Measurements from ENCODE around the gene DCUN1D1.

Gene DCUN1D1

GRCh38 chr3:182896553-182896952 is 83.8 kb downstream of the DCUN1D1 start:
- Histone ChIP-seq H4K8ac (ENCODE audit: low read depth, low read length) (no peak overlapping the region), H3K23ac (ENCODE audit: low read length) (no peak overlapping the region), H3K79me1 (ENCODE audit: low read length) (no peaks in the 10 kb centered on the region), H3K79me2 (ENCODE audit: control insufficient read depth, insufficient read depth, low read length) (no peaks in the 10 kb centered on the region), H4K5ac (ENCODE audit: low read length) (no peak overlapping the region), H3K4me1 (ENCODE audit: control insufficient read depth, low read depth, low read length) (no peaks in the 10 kb centered on the region), H2BK120ac (ENCODE audit: low read depth, low read length) (no peak overlapping the region), H3K27me3 (ENCODE audit: insufficient read depth, low read length, poor library complexity) (no peaks in the 10 kb centered on the region), H2BK15ac (replicated peaks; ENCODE audit: low read depth) (no peak overlapping the region), H3K9ac (ENCODE audit: low read length) (no peak overlapping the region), H3K27ac (ENCODE audit: low read depth, low read length) (no peak overlapping the region), H3K56ac (ENCODE audit: low read length) (no peak overlapping the region), H3K4me3 (ENCODE audit: low read length) (no peak overlapping the region), H2AK5ac (ENCODE audit: low read length) (no peak overlapping the region), H3K4ac (ENCODE audit: low read depth, low read length) (no peak overlapping the region), H3K4me2 (ENCODE audit: low read length) (no peak overlapping the region), H3K36me3 (ENCODE audit: control insufficient read depth, insufficient read depth, low read length) (no peaks in the 10 kb centered on the region), H3K18ac (ENCODE audit: low read length) (no peak overlapping the region), H2BK5ac (ENCODE audit: low read length) (no peak overlapping the region)
- no peak for DNase-seq
- WGBS (ENCODE audit: extremely low coverage, insufficient coverage, low lambda C conversion rate): 100% methylated on average over 1 of the region's 2 CpGs

- H3K79me2 ChIP-seq (ENCODE audit: control insufficient read depth, insufficient read depth, low read length): no peaks in the 10 kb centered on the region
- no peaks in the 10 kb centered on the region for H3K36me3 ChIP-seq (ENCODE audit: control insufficient read depth, insufficient read depth, low read length)
- no peak overlapping the region for H3K18ac ChIP-seq (ENCODE audit: low read length)
- H3K56ac ChIP-seq (ENCODE audit: low read length): no peak overlapping the region
- H2BK5ac ChIP-seq (ENCODE audit: low read length): no peak overlapping the region
- no peaks in the 10 kb centered on the region for H3K79me1 ChIP-seq (ENCODE audit: low read length)
- no CpG with 5 or more reads among the region's 8 CpGs for WGBS (ENCODE audit: extremely low coverage, insufficient coverage, low lambda C conversion rate)
- H3K27ac ChIP-seq (ENCODE audit: low read depth, low read length): no peak overlapping the region
- no peak overlapping the region for H3K4me3 ChIP-seq (ENCODE audit: low read length)
- no peak overlapping the region for H2BK120ac ChIP-seq (ENCODE audit: low read depth, low read length)
- no peaks in the 10 kb centered on the region for H3K27me3 ChIP-seq (ENCODE audit: insufficient read depth, low read length, poor library complexity)
- no peak for DNase-seq
- H3K4me2 ChIP-seq (ENCODE audit: low read length): no peak overlapping the region
- no peaks in the 10 kb centered on the region for H3K4me1 ChIP-seq (ENCODE audit: control insufficient read depth, low read depth, low read length)
- no peak overlapping the region for H3K4ac ChIP-seq (ENCODE audit: low read depth, low read length)
- no peak overlapping the region for H3K9ac ChIP-seq (ENCODE audit: low read length)
- no peak overlapping the region for H2BK15ac ChIP-seq (replicated peaks; ENCODE audit: low read depth)
- H4K8ac ChIP-seq (ENCODE audit: low read depth, low read length): no peak overlapping the region
- H3K23ac ChIP-seq (ENCODE audit: low read length): no peak overlapping the region
- H2AK5ac ChIP-seq (ENCODE audit: low read length): no peak overlapping the region
- H4K5ac ChIP-seq (ENCODE audit: low read length): no peak overlapping the region
These were observed 84.7 kb downstream of the DCUN1D1 start for GRCh38 chr3:182895513-182896112.

GRCh38 chr3:182892226-182892625 is 88.1 kb downstream of the DCUN1D1 start:
- Histone ChIP-seq H3K9ac (ENCODE audit: low read length) (no peak overlapping the region), H3K23ac (ENCODE audit: low read length) (no peak overlapping the region), H3K18ac (ENCODE audit: low read length) (no peak overlapping the region), H3K4me2 (ENCODE audit: low read length) (no peak overlapping the region), H3K4me1 (ENCODE audit: control insufficient read depth, low read depth, low read length) (no peaks in the 10 kb centered on the region), H3K79me1 (ENCODE audit: low read length) (no peaks in the 10 kb centered on the region), H3K4ac (ENCODE audit: low read depth, low read length) (no peak overlapping the region), H4K8ac (ENCODE audit: low read depth, low read length) (no peak overlapping the region), H3K36me3 (ENCODE audit: control insufficient read depth, insufficient read depth, low read length) (no peaks in the 10 kb centered on the region), H2BK120ac (ENCODE audit: low read depth, low read length) (no peak overlapping the region), H3K27ac (ENCODE audit: low read depth, low read length) (no peak overlapping the region), H3K56ac (ENCODE audit: low read length) (no peak overlapping the region), H2BK5ac (ENCODE audit: low read length) (no peak overlapping the region), H2BK15ac (replicated peaks; ENCODE audit: low read depth) (no peak overlapping the region), H4K5ac (ENCODE audit: low read length) (no peak overlapping the region), H2AK5ac (ENCODE audit: low read length) (no peak overlapping the region), H3K79me2 (ENCODE audit: control insufficient read depth, insufficient read depth, low read length) (no peaks in the 10 kb centered on the region), H3K27me3 (ENCODE audit: insufficient read depth, low read length, poor library complexity) (no peaks in the 10 kb centered on the region), H3K4me3 (ENCODE audit: low read length) (no peak overlapping the region)
- DNase-seq: no peak
- WGBS (ENCODE audit: extremely low coverage, insufficient coverage, low lambda C conversion rate): no CpG with 5 or more reads among the region's 4 CpGs

GRCh38 chr3:182891364-182891763 is 89.0 kb downstream of the DCUN1D1 start:
- Histone ChIP-seq H3K56ac (ENCODE audit: low read length) (no peak overlapping the region), H3K79me2 (ENCODE audit: control insufficient read depth, insufficient read depth, low read length) (no peaks in the 10 kb centered on the region), H3K23ac (ENCODE audit: low read length) (no peak overlapping the region), H3K79me1 (ENCODE audit: low read length) (no peaks in the 10 kb centered on the region), H4K8ac (ENCODE audit: low read depth, low read length) (no peak overlapping the region), H3K4me1 (ENCODE audit: control insufficient read depth, low read depth, low read length) (no peaks in the 10 kb centered on the region), H3K27ac (ENCODE audit: low read depth, low read length) (no peak overlapping the region), H3K9ac (ENCODE audit: low read length) (no peak overlapping the region), H3K27me3 (ENCODE audit: insufficient read depth, low read length, poor library complexity) (no peaks in the 10 kb centered on the region), H3K36me3 (ENCODE audit: control insufficient read depth, insufficient read depth, low read length) (no peaks in the 10 kb centered on the region), H2BK120ac (ENCODE audit: low read depth, low read length) (no peak overlapping the region), H2BK5ac (ENCODE audit: low read length) (no peak overlapping the region), H3K4ac (ENCODE audit: low read depth, low read length) (no peak overlapping the region), H3K18ac (ENCODE audit: low read length) (no peak overlapping the region), H3K4me3 (ENCODE audit: low read length) (no peak overlapping the region), H3K4me2 (ENCODE audit: low read length) (no peak overlapping the region), H4K5ac (ENCODE audit: low read length) (no peak overlapping the region), H2AK5ac (ENCODE audit: low read length) (no peak overlapping the region), H2BK15ac (replicated peaks; ENCODE audit: low read depth) (no peak overlapping the region)
- WGBS (ENCODE audit: extremely low coverage, insufficient coverage, low lambda C conversion rate): no CpG with 5 or more reads among the region's 1 CpG
- no peak for DNase-seq

- Histone ChIP-seq H3K79me2 (ENCODE audit: control insufficient read depth, insufficient read depth, low read length) (no peaks in the 10 kb centered on the region), H2AK5ac (ENCODE audit: low read length) (no peak overlapping the region), H3K4ac (ENCODE audit: low read depth, low read length) (no peak overlapping the region), H2BK5ac (ENCODE audit: low read length) (no peak overlapping the region), H3K4me2 (ENCODE audit: low read length) (no peak overlapping the region), H3K9ac (ENCODE audit: low read length) (no peak overlapping the region), H3K4me1 (ENCODE audit: control insufficient read depth, low read depth, low read length) (no peaks in the 10 kb centered on the region), H3K4me3 (ENCODE audit: low read length) (no peak overlapping the region), H2BK120ac (ENCODE audit: low read depth, low read length) (no peak overlapping the region), H3K27me3 (ENCODE audit: insufficient read depth, low read length, poor library complexity) (no peaks in the 10 kb centered on the region), H4K5ac (ENCODE audit: low read length) (no peak overlapping the region), H3K56ac (ENCODE audit: low read length) (no peak overlapping the region), H3K36me3 (ENCODE audit: control insufficient read depth, insufficient read depth, low read length) (no peaks in the 10 kb centered on the region), H3K79me1 (ENCODE audit: low read length) (no peaks in the 10 kb centered on the region), H4K8ac (ENCODE audit: low read depth, low read length) (no peak overlapping the region), H2BK15ac (replicated peaks; ENCODE audit: low read depth) (no peak overlapping the region), H3K23ac (ENCODE audit: low read length) (no peak overlapping the region), H3K27ac (ENCODE audit: low read depth, low read length) (no peak overlapping the region), H3K18ac (ENCODE audit: low read length) (no peak overlapping the region)
- DNase-seq: no peak
- no CpG with 5 or more reads among the region's 3 CpGs for WGBS (ENCODE audit: extremely low coverage, insufficient coverage, low lambda C conversion rate)
These were observed 90.2 kb downstream of the DCUN1D1 start for GRCh38 chr3:182889948-182890629.
